K562 (cell line): Measurements from ENCODE around the gene SCARF2. TPM values are rescaled to one million over a fixed set of nuclear protein-coding genes. Genes with fewer than 3 reads are reported as not detected.

Experiments
- ATAC-seq: fragments of 200-7000 bp; cut with Tn5 transposase; 3 replicates; pipeline ENCODE4 v1.9.1; 2020; ENCODE audit warnings: moderate library complexity
- BruUV-seq: library from RNA; stranded (reverse); fragments of 400-500 nt; replicated peaks from 2 replicates; lab custom pipeline; 2021; lab: Mats Ljungman, UMichigan
- CTCF ChIA-PET: fragments of 300-600 bp; formaldehyde crosslinking; extraction: SDS; loops from one replicate; lab custom pipeline; 2021; ENCODE audit warnings: low intra/inter-chr PET ratio; lab: Yijun Ruan, JAX
- POLR2A ChIA-PET: fragments of 300-600, 350-650 bp; sonication (Branson Sonifier 250); formaldehyde crosslinking; extraction: SDS; loops from one replicate; lab custom pipeline; 2021; ENCODE audit warnings: antibody characterized with exemption, inconsistent platforms; lab: Yijun Ruan, JAX
- DNase-seq, 4 experiments: peaks; one replicate each; pipeline versions ENCODE4 v3.0.0 to v3.0.0-alpha.2; 2011 to 2018; ENCODE audit warnings: low spot score in 3 of 4, mixed read lengths in 3 of 4; ENCODE audit errors: extremely low read depth in 1 of 4
- FAIRE-seq: peaks from 2 replicates; lab custom pipeline; 2011; peaks lifted over from hg19 to GRCh38; lab: Jason Lieb, UNC
- H2AFZ ChIP-seq: 2 replicates; pipeline ENCODE4 v1.6.0; 2011; ENCODE audit warnings: low read depth, low read length, control low read depth, inconsistent platforms
- H3K27ac ChIP-seq: fragments of 200-600 bp; 3 replicates; pipeline ENCODE4 v1.8.0; 2011; ENCODE audit warnings: low read depth, mild to moderate bottlenecking, control low read depth, inconsistent platforms, low read length, moderate library complexity, mixed read lengths; ENCODE audit errors: extremely low read depth
- H3K27me3 ChIP-seq, 2 experiments: fragments of 300-600 bp in 1 of 2; 2 replicates in 1 of 2; 3 replicates in 1 of 2; pipeline versions ENCODE4 v1.6.0 to v1.8.0; 2011; ENCODE audit warnings: inconsistent platforms in 2 of 2, low read length in 2 of 2, mild to moderate bottlenecking in 1 of 2, mixed read lengths in 1 of 2, moderate library complexity in 1 of 2; ENCODE audit not compliant: control insufficient read depth in 2 of 2, insufficient read depth in 2 of 2
- H3K36me3 ChIP-seq: fragments of 300-600 bp; 3 replicates; pipeline ENCODE4 v1.8.0; 2011; ENCODE audit warnings: mild to moderate bottlenecking, low read length, inconsistent platforms; ENCODE audit not compliant: control insufficient read depth, insufficient read depth
- H3K4me1 ChIP-seq, 2 experiments: fragments of 200-600 bp in 1 of 2; replicated peaks in 1 of 2; 2 replicates in 1 of 2; 3 replicates in 1 of 2; pipeline versions ENCODE4 v1.5.1 to v1.8.0; 2011; ENCODE audit warnings: inconsistent platforms in 2 of 2, low read length in 2 of 2, mild to moderate bottlenecking in 1 of 2, mixed read lengths in 1 of 2, moderate library complexity in 1 of 2; ENCODE audit not compliant: control insufficient read depth in 2 of 2, insufficient read depth in 2 of 2
- H3K4me2 ChIP-seq: 2 replicates; pipeline ENCODE4 v1.6.1; 2011; ENCODE audit warnings: low read length, control low read depth, inconsistent platforms, mixed read lengths; ENCODE audit not compliant: insufficient read depth
- H3K4me3 ChIP-seq: fragments of 200-600 bp; sonication (generic), shearing (Covaris generic); 2 replicates; pipeline ENCODE4 v1.5.1; 2016; ENCODE audit warnings: control low read depth, inconsistent platforms
- H3K79me2 ChIP-seq: fragments of 200-600 bp; 3 replicates; pipeline ENCODE4 v1.8.0; 2011; ENCODE audit warnings: low read length, inconsistent platforms; ENCODE audit not compliant: control insufficient read depth, insufficient read depth
- H3K9ac ChIP-seq, 2 experiments: 2 replicates each; pipeline versions ENCODE4 v1.6.0 to v1.6.1; 2011; ENCODE audit warnings: low read depth in 2 of 2, low read length in 2 of 2, control low read depth in 1 of 2, inconsistent platforms in 1 of 2, mild to moderate bottlenecking in 1 of 2, mixed read lengths in 1 of 2; ENCODE audit not compliant: insufficient read depth in 1 of 2
- H3K9me1 ChIP-seq: one replicate; pipeline ENCODE4 v1.6.0; 2011; ENCODE audit warnings: inconsistent platforms, mild to moderate bottlenecking, low read length, moderate library complexity; ENCODE audit not compliant: control insufficient read depth, insufficient read depth
- H3K9me3 ChIP-seq: replicated peaks from 2 replicates; pipeline ENCODE4 v1.5.1; 2011; ENCODE audit warnings: low read depth, low read length, inconsistent platforms; ENCODE audit not compliant: control insufficient read depth, insufficient read depth
- H4K20me1 ChIP-seq: replicated peaks from 2 replicates; pipeline ENCODE4 v1.6.1; 2011; ENCODE audit warnings: low read length, inconsistent platforms, mixed read lengths; ENCODE audit not compliant: control insufficient read depth, insufficient read depth
- BRCA1 ChIP-seq, 2 experiments: fragments of 450-650 bp in 1 of 2; sonication (generic) in 1 of 2; formaldehyde crosslinking in 1 of 2; IDR thresholded peaks; 2 replicates each; pipeline versions ENCODE4 v1.5.0 to v1.6.1; 2017 to 2020; ENCODE audit warnings: mild to moderate bottlenecking in 1 of 2, missing genetic modification reagents in 1 of 2
- CBFA2T2 ChIP-seq: fragments of 450-650 bp; conservative IDR thresholded peaks from 2 replicates; pipeline ENCODE4 v1.6.1; 2017; ENCODE audit warnings: mild to moderate bottlenecking
- CHD2 ChIP-seq: IDR thresholded peaks from 2 replicates; pipeline ENCODE4 v1.6.1; 2011; ENCODE audit warnings: low read depth, low read length
- E2F3 ChIP-seq: fragments of 250-450 bp; sonication (Bioruptor Pico); IDR thresholded peaks from 2 replicates; pipeline ENCODE4 v1.4.0; 2020; ENCODE audit warnings: mild to moderate bottlenecking
- FOXA3 ChIP-seq, 2 experiments: fragments of 450-650 bp in 1 of 2; sonication (generic) in 1 of 2; formaldehyde crosslinking; IDR thresholded peaks in 1 of 2; conservative IDR thresholded peaks in 1 of 2; 2 replicates each; pipeline versions ENCODE4 v1.4.0 to v1.8.0; 2020 to 2022; ENCODE audit warnings: mild to moderate bottlenecking in 2 of 2, missing genetic modification reagents in 1 of 2
- FOXK2 ChIP-seq, 2 experiments: fragments of 450-650 bp; IDR thresholded peaks in 1 of 2; conservative IDR thresholded peaks in 1 of 2; 2 replicates each; pipeline ENCODE4 v1.6.1; 2016; ENCODE audit warnings: low read depth in 2 of 2, mild to moderate bottlenecking in 1 of 2
- FOXM1 ChIP-seq, 2 experiments: fragments of 450-650 bp in 1 of 2; sonication (generic) in 1 of 2; formaldehyde crosslinking in 1 of 2; IDR thresholded peaks; 2 replicates each; pipeline versions ENCODE4 v1.6.1 to v1.9.0; 2017 to 2022; ENCODE audit warnings: low read depth in 2 of 2, mild to moderate bottlenecking in 2 of 2, missing genetic modification reagents in 1 of 2, moderate library complexity in 1 of 2
- FOXP1 ChIP-seq: sonication (generic); formaldehyde crosslinking; IDR thresholded peaks from 2 replicates; pipeline ENCODE4 v1.8.0; 2022; ENCODE audit warnings: mild to moderate bottlenecking, missing genetic modification reagents
- HIVEP1 ChIP-seq: fragments of 250-450 bp; sonication (Bioruptor Pico); IDR thresholded peaks from 2 replicates; pipeline ENCODE4 v1.4.0; 2020; ENCODE audit warnings: mild to moderate bottlenecking
- KLF1 ChIP-seq: fragments of 450-650 bp; IDR thresholded peaks from 2 replicates; pipeline ENCODE4 v1.6.1; 2016; ENCODE audit warnings: missing genetic modification characterization, missing compliant biosample characterization
- MAFF ChIP-seq: IDR thresholded peaks from 2 replicates; pipeline ENCODE4 v1.6.1; 2012; ENCODE audit warnings: low read length, improper control_type of control experiment
- NFIC ChIP-seq: fragments of 450-650 bp; IDR thresholded peaks from 2 replicates; pipeline ENCODE4 v1.6.1; 2017; ENCODE audit warnings: mild to moderate bottlenecking, inconsistent platforms
- PHTF2 ChIP-seq: fragments of 250-450 bp; sonication (Bioruptor Pico); IDR thresholded peaks from 2 replicates; pipeline ENCODE4 v1.5.0; 2021; ENCODE audit warnings: mild to moderate bottlenecking
- PRMT5 ChIP-seq: sonication (generic); formaldehyde crosslinking; IDR thresholded peaks from 2 replicates; pipeline ENCODE4 v1.5.0; 2020; ENCODE audit warnings: missing genetic modification reagents
- TFAP4 ChIP-seq: sonication (generic); formaldehyde crosslinking; IDR thresholded peaks from 2 replicates; pipeline ENCODE4 v1.8.0; 2022; ENCODE audit warnings: missing genetic modification reagents, mild to moderate bottlenecking, moderate library complexity, borderline replicate concordance
- TOE1 ChIP-seq, 2 experiments: fragments of 450-650 bp in 1 of 2; sonication (generic) in 1 of 2; formaldehyde crosslinking in 1 of 2; IDR thresholded peaks; 2 replicates each; pipeline versions ENCODE4 v1.7.1 to v1.8.0; 2016 to 2022; ENCODE audit warnings: borderline replicate concordance in 2 of 2, mild to moderate bottlenecking in 2 of 2, antibody characterized with exemption in 1 of 2, inconsistent platforms in 1 of 2, low read depth in 1 of 2, missing genetic modification reagents in 1 of 2, moderate library complexity in 1 of 2
- TSC22D4 ChIP-seq: fragments of 450-650 bp; IDR thresholded peaks from 2 replicates; pipeline ENCODE4 v1.6.1; 2016; ENCODE audit warnings: missing genetic modification characterization, missing biosample characterization, control low read depth
- USF1 ChIP-seq: sonication (generic); formaldehyde crosslinking; IDR thresholded peaks from 2 replicates; pipeline ENCODE4 v1.9.0; 2022; ENCODE audit warnings: mild to moderate bottlenecking, missing genetic modification reagents
- ZFP1 ChIP-seq: fragments of 450-650 bp; formaldehyde crosslinking; IDR thresholded peaks from 2 replicates; pipeline ENCODE4 v1.4.0; 2020; ENCODE audit warnings: mild to moderate bottlenecking, mixed read lengths
- ZNF134 ChIP-seq: fragments of 250-450 bp; sonication (Bioruptor Pico); conservative IDR thresholded peaks from 2 replicates; pipeline ENCODE4 v1.4.0; 2020
- WGBS: fragments of 100-300 bp; shearing (Covaris generic); methylation state at CpG from one replicate; pipeline ENCODE4 v1.1.6; 2016; ENCODE audit warnings: low coverage, mixed read lengths; ENCODE audit not compliant: insufficient coverage; ENCODE audit errors: missing lambda C conversion rate; 5-methylcytosine and 5-hydroxymethylcytosine counted together
- in situ Hi-C: fragments of 300-500 bp; cut with MboI; formaldehyde crosslinking; loops from 4 replicates; pipeline ENCODE4 v1.15.0; 2018; ENCODE audit warnings: inconsistent platforms, mixed read lengths
- intact Hi-C: fragments of 100-400 bp; cut with micrococcal nuclease; formaldehyde crosslinking; loops from 2 replicates; pipeline ENCODE4 v1.14.2; 2022
- polyA plus RNA-seq, 8 experiments: library from polyadenylated mRNA; depleted of rRNA in 4 of 8; stranded (reverse) in 5 of 8; unstranded in 3 of 8; fragments of >200 nt; fragmentation: Nextera tagmentation in 2 of 8; fragmentation: Illumina TruSeq in 1 of 8; extraction: Ambion mirVana in 2 of 8; extraction: Trizol in 1 of 8; gene quantifications; 2 replicates each; pipeline versions ENCODE4 v1.2.1 to v1.2.3, GENCODE V29; 2011 to 2014; ENCODE audit warnings: inconsistent platforms in 1 of 8, missing spikeins in 1 of 8
- total RNA-seq, 7 experiments: library from RNA; depleted of rRNA in 6 of 7; stranded (reverse); fragments of >200 nt in 6 of 7; fragmentation: Illumina TruSeq in 2 of 7; extraction: Trizol in 2 of 7; gene quantifications; 2 replicates each; pipeline versions ENCODE4 v1.2.1 to v1.2.3, GENCODE V29; 2011 to 2021; ENCODE audit warnings: low replicate concordance in 1 of 7

The SCARF2 gene
- total and polyA plus RNA-seq, 9 of the 15 experiments (the other 6 are each of a cell fraction or from before 2014, with no cell fraction given), result 0.06 to 0.32 (median 0.21) TPM; not detected in 5

GRCh38 chr22:20420157-20420842 is 17.3 kb downstream of the SCARF2 start:
- H3K27ac ChIP-seq, result no peak overlapping the region
- DNase-seq, result no peak
- no peaks in the 10 kb centered on the region for H3K9me1 ChIP-seq
- in situ Hi-C loops, result loop anchor here (5.0 to 25.0 kb wide), 3 partner anchors 37 to 1883 kb away; partner anchors contain the start of gene TMEM191B
- intact Hi-C loops, result no loop called here
- CTCF ChIA-PET, result interaction anchor here (0.6 to 5.9 kb wide), 4 partner anchors 34 to 1186 kb away, joined by 3 to 195 read pairs (median 47); partner anchors contain the start of gene KLHL22
- H3K4me1 ChIP-seq, result peaks cover 0 to 36% of the 10 kb centered on the region in 2 experiments; a peak in 3 of 5 replicates
- H2AFZ ChIP-seq, result no peak overlapping the region; the same call in 1 of the 2 replicates
- no peak overlapping the region for H3K4me3 ChIP-seq
- H3K27me3 ChIP-seq, result peaks cover 28 to 49% of the 10 kb centered on the region in 2 experiments; a peak in 4 of 5 replicates
- H3K79me2 ChIP-seq, result no peaks in the 10 kb centered on the region
- 31% methylated on average over 11 of the region's 11 CpGs for whole genome bisulfite sequencing
- H3K4me2 ChIP-seq, result no peak overlapping the region
- 0 out of 4 replicates have a peak overlapping the region, but pooled peaks of 1 of the 2 experiments have one; percentile 15 for H3K9ac ChIP-seq
- no peak for FAIRE-seq
- no peak for ATAC-seq
- no TSS peak for BruUV-seq
- H3K36me3 ChIP-seq, result no peaks in the 10 kb centered on the region
- POLR2A ChIA-PET, result interaction anchor here (1.2 to 2.5 kb wide), 2 partner anchors 8 to 10 kb away, joined by 5 to 20 read pairs; no protein-coding TSS in a partner anchor
- no peaks in the 10 kb centered on the region for H3K9me3 ChIP-seq
- peaks cover 18% of the 10 kb centered on the region for H4K20me1 ChIP-seq
- TF ChIP-seq FOXA3 (CRISPR knock-in tag; conservative IDR thresholded peaks at IDR 0.05 in 1 of 2, IDR thresholded peaks at IDR 0.05 in 1 of 2), result peak in 1 of 2 experiments; percentile 56; a peak in 1 of 4 replicates
- TF ChIP-seq ZFP1, result no peak
- TF ChIP-seq PRMT5 (CRISPR knock-in tag), result no peak
- TF ChIP-seq ZNF134 (CRISPR knock-in tag), result no peak
- 0 out of 2 replicates have a peak, but pooled peaks have one; percentile 19 for TF ChIP-seq CHD2
- peak; percentile 74; the same call in 1 of the 2 replicates for TF ChIP-seq HIVEP1 (CRISPR knock-in tag)
- TF ChIP-seq KLF1 (tag), result peak; percentile 13; the same call in 1 of the 2 replicates
- TF ChIP-seq NFIC, result no peak
- peak; percentile 44; the same call in 1 of the 2 replicates for TF ChIP-seq E2F3 (CRISPR knock-in tag)
- TF ChIP-seq FOXP1, result peak; percentile 86; the same call in 1 of the 2 replicates
- no peak for TF ChIP-seq TOE1 (IDR thresholded peaks at IDR 0.05; ENCODE audit: borderline replicate concordance)
- no peak for TF ChIP-seq TOE1 (CRISPR knock-in tag; IDR thresholded peaks at IDR 0.05; ENCODE audit: borderline replicate concordance, low read depth)
- no peak for TF ChIP-seq BRCA1 (IDR thresholded peaks at IDR 0.05)
- TF ChIP-seq BRCA1 (CRISPR knock-in tag; IDR thresholded peaks at IDR 0.05), result peak; percentile 46
- no peak for TF ChIP-seq FOXM1 (IDR thresholded peaks at IDR 0.05; ENCODE audit: low read depth)
- TF ChIP-seq FOXM1 (CRISPR knock-in tag; IDR thresholded peaks at IDR 0.05; ENCODE audit: low read depth), result no peak
- TF ChIP-seq CBFA2T2, result no peak
- TF ChIP-seq MAFF, result no peak
- no peak for TF ChIP-seq TSC22D4 (tag)
- TF ChIP-seq TFAP4 (CRISPR knock-in tag), result peak; percentile 4; the same call in 1 of the 2 replicates
- no peak for TF ChIP-seq FOXK2 (conservative IDR thresholded peaks at IDR 0.05 in 1 of 2, IDR thresholded peaks at IDR 0.05 in 1 of 2; ENCODE audit: low read depth in 2 of 2)
- TF ChIP-seq PHTF2 (CRISPR knock-in tag), result no peak
- TF ChIP-seq USF1 (CRISPR knock-in tag), result 0 out of 2 replicates have a peak, but pooled peaks have one; percentile 5
